GM12801 (cell line): Measurements from ENCODE around the gene ZNF219.

Source experiments
- CTCF ChIP-seq: IDR thresholded peaks from one replicate; pipeline ENCODE4 v1.5.1; 2011; ENCODE audit warnings: control low read depth; ENCODE audit not compliant: insufficient read length; ENCODE audit errors: extremely low read depth

ZNF219 gene

GRCh38 chr14:21069388-21070082 lies 28.9 kb downstream of the ZNF219 start:
- no peak for TF ChIP-seq CTCF

GRCh38 chr14:21068521-21069387 lies 29.7 kb downstream of the ZNF219 start:
- TF ChIP-seq CTCF: no peak

- TF ChIP-seq CTCF: no peak
Measured at GRCh38 chr14:21066882-21067502, 31.5 kb downstream of the ZNF219 start.

- no peak for TF ChIP-seq CTCF
Measured at GRCh38 chr14:21063479-21063878, 35.0 kb downstream of the ZNF219 start.

- no peak for TF ChIP-seq CTCF
Measured at GRCh38 chr14:21061347-21061668, 37.1 kb downstream of the ZNF219 start.

GRCh38 chr14:21060614-21061346 lies 37.7 kb downstream of the ZNF219 start:
- no peak for TF ChIP-seq CTCF

GRCh38 chr14:21059842-21060613 lies 38.4 kb downstream of the ZNF219 start:
- TF ChIP-seq CTCF: no peak
